ENCODE results near the gene AZIN2.

- TF ChIP-seq CTCF (IDR thresholded peaks at IDR 0.05) (no peak), POLR2A (IDR thresholded peaks at IDR 0.05) (no peak)
Measured at GRCh38 chr1:33042831-33043230, 38.1 kb upstream of the AZIN2 start.

Data from adrenal gland (tissue), 5 donors.